Calu3 (cell line): ENCODE data around the gene MBP. TPM values are rescaled to one million over a fixed set of nuclear protein-coding genes. Genes with fewer than 3 reads are reported as not detected.

Source experiments
- BruUV-seq: library from RNA; stranded (reverse); fragments of 400-500 nt; replicated peaks from 2 replicates; lab custom pipeline; 2021; lab: Mats Ljungman, UMichigan
- CTCF ChIA-PET: fragments of 300-600 bp; sonication (Branson Sonifier 250); formaldehyde crosslinking; loops from one replicate; lab custom pipeline; 2022; ENCODE audit warnings: antibody characterized with exemption; lab: Charles Lee
- DNase-seq: peaks from one replicate; pipeline ENCODE4 v3.0.0; 2022
- H3K27ac Mint-ChIP-seq: one replicate; pipeline ENCODE4 v1.8.0; 2022; ENCODE audit warnings: mixed read lengths; ENCODE audit not compliant: unreplicated experiment
- H3K27me3 Mint-ChIP-seq: one replicate; pipeline ENCODE4 v1.8.0; 2022; ENCODE audit warnings: mixed read lengths; ENCODE audit not compliant: unreplicated experiment
- H3K36me3 Mint-ChIP-seq: one replicate; pipeline ENCODE4 v1.8.0; 2022; ENCODE audit warnings: mild to moderate bottlenecking, moderate library complexity, mixed read lengths; ENCODE audit not compliant: insufficient read depth, unreplicated experiment
- H3K4me1 Mint-ChIP-seq: one replicate; pipeline ENCODE4 v1.8.0; 2022; ENCODE audit warnings: mild to moderate bottlenecking, low read depth, mixed read lengths; ENCODE audit not compliant: unreplicated experiment
- H3K4me3 Mint-ChIP-seq: one replicate; pipeline ENCODE4 v1.8.0; 2022; ENCODE audit warnings: mild to moderate bottlenecking, low read depth, moderate library complexity, mixed read lengths; ENCODE audit not compliant: unreplicated experiment
- H3K9me3 Mint-ChIP-seq: one replicate; pipeline ENCODE4 v1.8.0; 2022; ENCODE audit warnings: low read depth, mixed read lengths; ENCODE audit not compliant: unreplicated experiment
- CTCF ChIP-seq: fragments of 200-600 bp; IDR thresholded peaks from one replicate; pipeline ENCODE4 v1.8.0; 2022; ENCODE audit warnings: antibody characterized with exemption; ENCODE audit not compliant: unreplicated experiment
- intact Hi-C: fragments of 100-400 bp; cut with micrococcal nuclease; formaldehyde crosslinking; loops from one replicate; pipeline ENCODE4 v1.10.0; 2022; ENCODE audit not compliant: unreplicated experiment
- total RNA-seq: library from RNA; stranded (reverse); gene quantifications from 2 replicates; pipeline ENCODE4 v1.2.3, GENCODE V29; 2022

MBP gene
- total RNA-seq, 1 experiment from 2014 or later: 221 TPM

- CTCF ChIA-PET: interaction anchor here (0.7 to 3.3 kb wide), 10 partner anchors 10 to 1119 kb away, joined by 3 to 36 read pairs (median 6); no protein-coding TSS in a partner anchor
- Mint-ChIP-seq H3K4me1 (no peaks in the 10 kb centered on the region), H3K36me3 (peaks cover 5% of the 10 kb centered on the region), H3K4me3 (no peak overlapping the region), H3K27ac (no peak overlapping the region), H3K27me3 (no peaks in the 10 kb centered on the region), H3K9me3 (no peaks in the 10 kb centered on the region)
- BruUV-seq: no TSS peak
- no peak for DNase-seq
- intact Hi-C loops: loop anchor here (2.0 to 10.0 kb wide), 2 partner anchors 128 to 394 kb away; no protein-coding TSS in a partner anchor
- no peak for TF ChIP-seq CTCF
Observed at GRCh38 chr18:77001041-77001440, 131.5 kb downstream of the MBP start.

GRCh38 chr18:77000527-77000926 lies 132.1 kb downstream of the MBP start:
- CTCF ChIA-PET: interaction anchor here (0.7 to 3.3 kb wide), 11 partner anchors 9 to 213 kb away, joined by 3 to 36 read pairs (median 5); no protein-coding TSS in a partner anchor
- TF ChIP-seq CTCF: peak; percentile 100
- Mint-ChIP-seq H3K36me3 (peaks cover 5% of the 10 kb centered on the region), H3K27me3 (no peaks in the 10 kb centered on the region), H3K27ac (no peak overlapping the region), H3K4me3 (no peak overlapping the region), H3K9me3 (no peaks in the 10 kb centered on the region), H3K4me1 (no peaks in the 10 kb centered on the region)
- intact Hi-C loops: loop anchor here (1.0 to 10.0 kb wide), 5 partner anchors 55 to 394 kb away; no protein-coding TSS in a partner anchor
- BruUV-seq: no TSS peak
- peak; percentile 82 for DNase-seq

GRCh38 chr18:76999077-76999476 lies 133.5 kb downstream of the MBP start:
- TF ChIP-seq CTCF: no peak
- no peaks in the 10 kb centered on the region for H3K27me3 Mint-ChIP-seq
- CTCF ChIA-PET: interaction anchor here (0.7 to 3.3 kb wide), 2 partner anchors 120 to 212 kb away, joined by 3 to 36 read pairs; no protein-coding TSS in a partner anchor
- intact Hi-C loops: no loop called here
- no peaks in the 10 kb centered on the region for H3K4me1 Mint-ChIP-seq
- no TSS peak for BruUV-seq
- no peak overlapping the region for H3K4me3 Mint-ChIP-seq
- no peaks in the 10 kb centered on the region for H3K9me3 Mint-ChIP-seq
- no peak for DNase-seq
- peaks cover 5% of the 10 kb centered on the region for H3K36me3 Mint-ChIP-seq
- H3K27ac Mint-ChIP-seq: no peak overlapping the region

GRCh38 chr18:76997951-76998808 lies 134.4 kb downstream of the MBP start:
- Mint-ChIP-seq H3K27ac (no peak overlapping the region), H3K4me3 (no peak overlapping the region), H3K9me3 (no peaks in the 10 kb centered on the region), H3K36me3 (peaks cover 5% of the 10 kb centered on the region), H3K4me1 (no peaks in the 10 kb centered on the region), H3K27me3 (no peaks in the 10 kb centered on the region)
- CTCF ChIA-PET: interaction anchor here (3.3 kb wide), 1 partner anchor 213 kb away, joined by 36 read pairs; no protein-coding TSS in a partner anchor
- BruUV-seq: no TSS peak
- TF ChIP-seq CTCF: no peak
- intact Hi-C loops: no loop called here
- DNase-seq: no peak
